GM04503 (cell line): ENCODE results near the gene ZNF470.
A peak's percentile ranks its signal among the peaks of the same experiment; 100 is the strongest.

Experiments
- DNase-seq: peaks from one replicate; pipeline ENCODE4 v3.0.0-alpha.2; 2012; ENCODE audit warnings: low read depth

ZNF470 gene

DNA sequence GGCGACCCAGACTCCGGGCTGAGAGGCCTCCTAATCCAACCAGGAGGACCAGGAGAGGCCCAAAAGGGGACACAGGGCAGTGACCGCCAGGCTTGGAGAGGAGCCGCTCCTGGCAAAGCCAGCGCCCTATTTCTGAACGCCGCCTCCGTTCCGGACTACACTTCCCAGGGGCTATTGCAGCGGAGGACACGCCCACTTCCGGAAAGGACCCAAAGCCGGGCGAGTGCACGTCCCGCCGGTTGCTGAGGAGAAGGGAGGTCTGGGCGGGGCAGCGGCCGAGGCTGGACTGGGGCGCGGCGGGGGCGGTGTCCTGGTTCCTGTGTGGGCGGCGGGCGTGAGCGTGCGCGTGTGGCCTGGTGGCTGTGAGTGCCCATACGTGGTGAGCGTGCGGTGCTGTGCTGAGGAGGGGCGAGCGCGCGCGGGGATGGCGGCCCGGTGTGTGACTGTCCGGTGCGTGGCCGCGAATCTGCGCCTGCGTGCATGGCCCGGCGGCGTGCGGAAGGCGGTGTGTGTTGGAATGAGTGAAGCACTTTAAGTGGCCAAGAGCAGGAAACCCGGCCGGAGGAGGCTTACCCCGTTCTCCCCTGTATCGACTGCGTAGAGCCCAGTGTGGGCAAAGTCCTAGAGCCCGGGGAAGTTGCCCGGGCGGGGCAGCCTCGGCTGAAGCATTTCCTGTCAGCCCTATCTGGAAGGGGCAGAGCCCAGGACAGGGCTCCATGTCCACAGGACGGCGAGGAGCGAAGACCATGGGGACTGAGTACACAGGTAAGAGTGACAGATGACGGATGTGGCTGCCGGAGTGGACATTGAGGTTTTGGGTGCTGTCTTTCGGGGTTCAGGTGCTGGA lies at the start of gene ZNF470:
Gene ZNF470, plus strand, starts transcription at position 195 of the 847 bp plus-strand sequence. CDS start 2,844 bp downstream, outside the sequence.
- DNase-seq: peak; percentile 64

DNA sequence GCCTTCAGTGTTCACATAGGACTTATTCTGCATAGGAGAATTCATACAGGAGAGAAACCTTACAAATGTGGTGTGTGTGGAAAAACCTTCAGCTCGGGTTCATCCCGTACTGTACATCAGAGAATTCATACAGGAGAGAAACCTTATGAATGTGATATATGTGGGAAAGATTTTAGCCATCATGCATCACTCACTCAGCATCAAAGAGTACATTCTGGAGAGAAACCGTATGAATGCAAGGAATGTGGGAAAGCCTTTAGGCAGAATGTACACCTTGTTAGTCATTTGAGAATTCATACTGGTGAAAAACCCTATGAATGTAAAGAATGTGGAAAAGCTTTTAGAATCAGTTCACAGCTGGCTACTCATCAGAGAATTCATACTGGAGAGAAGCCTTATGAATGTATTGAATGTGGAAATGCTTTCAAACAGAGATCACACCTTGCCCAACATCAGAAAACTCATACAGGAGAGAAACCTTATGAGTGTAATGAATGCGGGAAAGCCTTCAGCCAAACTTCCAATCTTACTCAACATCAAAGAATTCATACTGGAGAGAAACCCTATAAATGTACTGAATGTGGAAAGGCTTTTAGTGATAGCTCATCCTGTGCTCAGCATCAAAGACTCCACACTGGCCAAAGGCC lies 41.9 kb upstream of the ZNF470 start:
- DNase-seq: no peak

DNA sequence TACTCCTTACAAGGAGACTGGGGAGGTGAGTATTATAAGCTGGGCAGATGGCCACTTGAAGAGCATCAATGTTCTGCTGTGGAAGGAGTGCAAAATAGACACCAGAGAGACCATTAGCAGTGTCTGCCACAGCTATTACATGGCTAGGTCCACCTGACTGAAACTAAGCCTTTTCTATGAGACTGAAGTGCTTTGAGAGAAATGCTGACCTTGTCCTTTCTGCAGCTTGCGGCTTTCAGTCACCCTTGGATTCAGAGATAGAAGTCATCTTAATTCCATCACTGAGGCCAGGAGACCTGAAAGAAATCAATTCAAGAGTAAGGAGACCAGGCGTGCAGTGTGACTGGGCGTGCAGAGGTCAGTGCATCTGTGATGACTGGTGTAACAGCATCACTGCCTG lies 29.8 kb upstream of the ZNF470 start:
- no peak for DNase-seq

DNA sequence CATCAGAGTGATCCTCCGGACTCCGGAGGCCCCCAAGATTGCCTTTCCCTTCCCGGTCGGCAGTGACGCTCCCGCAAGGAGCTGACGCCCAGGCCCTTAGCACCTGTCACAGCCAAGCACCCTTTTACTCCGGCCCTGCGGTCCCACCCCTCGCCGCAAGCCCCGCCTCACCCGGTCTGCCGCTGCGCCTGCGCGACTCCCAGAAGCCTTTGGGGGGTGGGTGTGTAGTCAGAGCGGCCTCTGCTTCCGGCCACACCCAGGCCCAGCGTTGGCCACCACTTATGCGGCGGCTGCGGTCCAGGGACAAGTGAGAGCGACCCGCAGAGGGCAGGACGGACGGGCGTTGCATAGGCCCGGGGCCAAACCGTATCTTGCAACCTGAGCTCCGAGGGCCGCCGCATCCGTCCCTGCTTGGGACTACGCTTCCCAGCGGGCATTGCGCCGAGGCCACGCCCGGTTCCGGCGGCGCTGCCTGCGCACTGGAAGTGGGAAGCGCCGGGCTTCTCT lies 29.0 kb upstream of the ZNF470 start:
- DNase-seq: peak; percentile 41

DNA sequence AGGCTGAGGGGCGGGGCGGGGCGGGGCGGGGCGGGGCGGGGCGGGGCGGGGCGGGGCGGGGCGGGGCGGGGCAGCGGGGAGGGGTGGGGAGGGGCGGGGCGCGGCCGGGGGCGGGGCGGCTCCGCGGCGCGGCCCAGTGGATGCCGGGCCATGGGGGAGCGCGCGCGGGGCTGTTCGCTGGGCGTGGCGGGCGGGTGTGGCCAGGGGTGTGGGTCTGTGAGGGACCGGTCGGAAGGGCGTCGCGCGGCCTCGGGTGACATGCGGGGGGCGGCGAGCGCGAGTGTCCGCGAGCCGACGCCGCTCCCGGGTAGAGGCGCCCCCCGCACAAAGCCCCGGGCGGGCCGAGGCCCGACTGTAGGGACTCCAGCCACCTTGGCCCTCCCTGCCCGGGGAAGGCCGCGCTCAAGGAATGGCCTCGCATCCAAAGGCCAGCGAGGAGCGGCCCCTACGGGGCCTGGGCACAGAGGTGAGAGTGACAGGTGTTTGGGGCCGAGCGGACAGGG lies 28.5 kb upstream of the ZNF470 start, which contains the start of gene ZFP28:
Gene ZFP28, plus strand, starts transcription at position 188 of the 503 bp plus-strand sequence. Its CDS starts 71 bp downstream, at position 259.
- DNase-seq: peak; percentile 3

DNA sequence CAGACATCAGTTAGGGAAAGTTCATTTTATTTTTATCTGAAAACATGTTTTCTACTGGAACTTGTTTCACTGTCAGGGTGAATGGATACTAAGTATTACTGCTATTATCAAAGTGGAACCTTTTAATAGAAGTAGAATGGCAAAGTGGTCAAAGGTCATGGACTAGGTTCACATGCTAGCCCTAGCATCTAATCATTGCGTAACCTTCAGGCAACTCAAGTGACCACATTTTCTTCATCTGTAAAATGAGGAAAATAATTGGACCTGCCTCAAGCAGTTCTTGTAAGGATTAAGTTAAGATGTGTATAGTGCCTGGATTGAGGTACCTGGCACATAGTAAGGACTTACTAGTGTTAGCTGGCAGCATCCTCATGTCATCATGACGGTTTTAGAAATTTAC lies 23.5 kb upstream of the ZNF470 start:
- no peak for DNase-seq

DNA sequence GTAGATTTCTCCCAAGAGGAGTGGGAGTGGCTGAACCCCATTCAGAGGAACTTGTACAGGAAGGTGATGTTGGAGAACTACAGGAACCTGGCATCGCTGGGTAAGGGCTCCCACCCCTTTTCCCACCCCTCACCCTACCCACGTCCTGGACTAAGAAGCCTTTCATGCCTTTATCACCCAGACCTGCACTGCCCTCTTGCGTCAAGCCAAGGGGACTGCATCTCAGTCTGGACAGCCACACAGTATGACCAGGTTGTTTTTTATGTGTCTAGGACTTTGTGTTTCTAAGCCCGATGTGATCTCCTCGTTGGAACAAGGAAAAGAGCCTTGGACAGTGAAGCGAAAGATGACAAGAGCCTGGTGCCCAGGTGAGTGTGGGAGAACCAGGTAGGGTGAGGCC lies 19.7 kb upstream of the ZNF470 start:
- DNase-seq: no peak

DNA sequence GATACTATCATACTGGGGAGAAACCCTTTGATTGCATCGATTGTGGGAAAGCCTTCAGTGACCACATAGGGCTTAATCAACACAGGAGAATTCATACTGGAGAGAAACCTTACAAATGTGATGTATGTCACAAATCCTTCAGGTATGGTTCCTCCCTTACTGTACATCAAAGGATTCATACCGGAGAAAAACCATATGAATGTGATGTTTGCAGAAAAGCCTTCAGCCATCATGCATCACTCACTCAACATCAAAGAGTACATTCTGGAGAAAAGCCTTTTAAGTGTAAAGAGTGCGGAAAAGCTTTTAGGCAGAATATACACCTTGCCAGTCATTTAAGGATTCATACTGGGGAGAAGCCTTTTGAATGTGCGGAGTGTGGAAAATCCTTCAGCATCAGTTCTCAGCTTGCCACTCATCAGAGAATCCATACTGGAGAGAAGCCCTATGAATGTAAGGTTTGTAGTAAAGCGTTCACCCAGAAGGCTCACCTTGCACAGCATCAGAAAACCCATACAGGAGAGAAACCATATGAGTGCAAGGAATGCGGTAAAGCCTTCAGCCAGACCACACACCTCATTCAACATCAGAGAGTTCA lies 12.9 kb upstream of the ZNF470 start:
- no peak for DNase-seq

DNA sequence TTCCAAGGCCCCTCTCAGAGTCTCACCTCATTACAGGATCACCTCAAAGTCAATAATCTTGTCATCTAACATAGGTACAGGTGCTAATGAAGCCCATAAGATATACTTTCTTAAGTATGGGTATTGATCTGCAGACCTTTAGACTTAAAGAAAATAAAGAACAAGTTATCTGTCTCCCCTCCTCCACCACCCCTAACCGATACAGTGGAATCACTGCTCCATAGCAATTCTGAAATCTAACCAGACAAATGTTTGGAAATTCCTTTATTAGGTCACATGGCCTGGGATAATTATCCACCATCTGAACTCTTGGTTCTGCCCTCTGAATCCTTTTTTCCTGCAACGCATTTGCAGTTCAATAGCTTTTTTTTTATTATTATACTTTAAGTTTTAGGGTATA lies 4.5 kb upstream of the ZNF470 start:
- DNase-seq: no peak

DNA sequence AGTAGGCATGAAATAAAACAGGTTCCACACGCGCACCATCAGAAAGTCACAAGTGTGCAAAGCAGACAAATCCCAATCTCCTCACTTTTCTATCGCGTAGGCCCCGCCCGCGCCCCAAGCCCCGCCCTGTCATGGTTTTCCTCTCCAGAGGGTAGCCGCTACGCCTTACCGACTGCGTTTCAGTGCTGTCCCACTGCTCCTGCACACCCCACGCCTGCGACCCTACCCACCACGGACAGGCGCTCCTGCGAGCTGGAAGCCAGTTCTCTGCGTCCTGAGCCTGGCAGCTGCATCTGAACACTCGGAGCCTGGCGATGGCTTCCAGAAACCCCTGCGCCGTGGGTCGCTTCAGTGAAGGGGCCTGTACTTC lies 379 bp upstream of the ZNF470 start:
- DNase-seq: no peak

DNA sequence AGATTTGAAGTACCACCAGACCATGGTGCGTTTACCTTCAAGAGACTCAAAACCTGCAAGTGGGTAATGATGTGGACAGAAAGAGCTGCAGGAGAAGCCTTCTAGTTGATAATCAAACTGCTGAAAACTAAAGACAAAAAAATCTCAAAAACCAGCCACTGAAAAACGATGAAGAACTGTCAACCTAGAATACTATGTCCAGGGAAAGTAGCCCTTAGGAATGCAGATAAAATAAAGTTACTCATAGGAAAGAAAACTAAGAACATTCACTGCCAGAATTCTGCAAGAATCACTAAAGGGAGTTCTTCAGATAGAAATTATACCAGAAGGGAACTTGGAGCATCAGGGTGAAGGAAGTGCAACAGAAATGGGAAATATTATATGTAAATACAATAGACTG lies 5.3 kb downstream of the ZNF470 start:
- DNase-seq: no peak

DNA sequence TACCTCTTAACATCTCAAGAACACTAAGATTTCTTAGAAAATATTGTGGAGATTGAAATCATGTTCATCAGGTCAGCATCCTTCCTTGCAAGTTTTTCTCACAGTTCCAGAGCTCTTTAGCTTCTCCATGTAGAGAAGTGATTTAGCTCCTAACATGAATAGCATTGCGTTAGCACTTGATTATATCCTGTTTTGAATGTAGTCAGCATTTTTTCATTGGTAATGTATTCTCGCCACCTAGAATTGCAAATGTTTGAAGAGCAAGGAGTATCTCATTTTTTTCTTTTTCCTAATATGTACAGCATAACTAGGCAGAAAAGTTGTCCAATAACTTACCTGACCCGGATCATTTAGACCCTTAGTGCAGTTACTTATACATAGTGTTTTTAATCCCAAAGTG lies 6.6 kb downstream of the ZNF470 start:
- DNase-seq: no peak

DNA sequence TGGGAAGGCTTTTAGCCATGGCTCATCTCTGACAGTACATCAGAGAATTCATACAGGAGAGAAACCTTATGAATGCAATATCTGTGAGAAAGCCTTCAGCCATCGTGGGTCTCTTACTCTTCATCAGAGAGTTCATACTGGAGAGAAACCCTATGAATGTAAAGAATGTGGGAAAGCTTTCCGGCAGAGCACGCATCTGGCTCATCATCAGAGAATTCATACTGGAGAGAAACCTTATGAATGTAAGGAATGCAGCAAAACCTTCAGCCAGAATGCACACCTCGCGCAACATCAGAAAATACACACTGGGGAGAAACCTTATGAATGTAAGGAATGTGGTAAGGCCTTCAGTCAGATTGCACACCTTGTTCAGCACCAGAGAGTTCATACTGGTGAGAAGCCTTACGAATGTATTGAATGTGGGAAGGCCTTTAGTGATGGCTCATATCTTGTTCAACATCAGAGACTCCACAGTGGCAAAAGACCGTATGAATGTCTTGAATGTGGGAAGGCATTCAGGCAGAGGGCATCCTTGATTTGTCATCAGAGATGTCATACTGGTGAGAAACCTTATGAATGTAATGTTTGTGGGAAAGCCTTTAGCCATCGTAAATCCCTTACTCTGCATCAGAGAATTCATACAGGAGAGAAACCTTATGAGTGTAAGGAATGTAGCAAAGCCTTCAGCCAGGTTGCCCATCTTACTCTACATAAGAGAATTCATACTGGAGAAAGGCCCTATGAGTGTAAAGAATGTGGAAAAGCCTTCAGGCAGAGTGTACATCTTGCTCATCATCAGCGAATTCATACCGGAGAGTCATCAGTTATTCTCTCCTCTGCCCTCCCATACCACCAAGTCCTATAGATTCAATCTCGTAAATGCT lies 10.7 kb downstream of the ZNF470 start:
- no peak for DNase-seq

DNA sequence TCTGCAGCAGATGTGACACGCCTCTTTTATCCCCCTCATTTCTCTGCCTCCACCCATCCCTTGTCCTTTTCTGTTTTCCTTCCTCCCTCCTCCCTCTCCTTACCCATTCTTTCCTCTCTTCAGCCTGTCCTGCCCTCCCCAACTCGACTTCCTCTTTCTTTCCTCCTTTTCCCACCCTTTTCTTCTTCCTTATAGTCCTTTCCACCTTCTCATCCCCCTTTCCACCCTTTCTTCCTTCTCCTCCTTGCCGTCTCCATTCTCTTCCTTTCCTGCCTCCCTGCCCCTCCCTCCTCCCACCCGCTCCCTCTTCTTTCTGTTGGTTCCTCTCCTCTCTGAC lies 27.1 kb downstream of the ZNF470 start:
- no peak for DNase-seq

DNA sequence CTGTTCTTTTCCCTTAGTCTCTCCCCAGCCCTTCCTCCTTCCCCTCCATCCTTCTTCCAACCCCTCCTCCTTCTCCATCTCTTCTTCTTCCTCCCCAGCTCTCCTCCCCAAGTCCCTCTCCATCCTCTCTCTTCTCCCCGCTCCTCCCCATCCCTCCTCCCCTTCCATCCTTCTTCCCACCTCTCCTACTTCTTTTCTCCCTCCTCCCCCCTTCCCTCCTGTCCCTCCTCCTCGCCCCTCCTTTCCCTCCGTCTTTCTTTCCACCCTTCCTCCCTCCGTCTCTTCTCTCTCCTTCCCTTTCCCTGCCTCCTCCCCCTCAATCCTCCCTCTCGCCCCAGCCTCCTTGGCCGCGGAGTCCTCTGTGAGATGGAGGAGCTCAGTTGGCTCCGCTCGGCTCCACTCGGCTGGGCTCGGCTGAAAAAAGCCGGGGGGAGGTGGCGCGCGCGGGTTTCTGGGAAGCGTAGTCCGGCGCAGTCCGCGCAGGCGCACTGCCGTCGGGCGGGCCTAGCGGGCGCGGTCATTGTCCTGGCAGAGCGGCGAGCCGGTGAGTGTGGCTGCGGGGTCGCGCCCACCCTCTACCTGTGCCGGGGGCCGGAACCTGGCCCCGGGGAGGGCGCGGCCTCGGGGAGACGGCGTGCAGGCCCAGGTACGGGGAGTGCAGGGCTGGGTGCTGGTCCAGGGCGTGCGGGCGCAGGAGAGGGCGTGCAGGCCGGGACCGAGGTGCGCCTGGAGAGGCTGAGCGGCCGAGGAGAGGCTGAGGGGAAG lies 27.7 kb downstream of the ZNF470 start, which contains the start of gene ZNF71:
Gene ZNF71, plus strand, starts transcription at position 520 of the 765 bp plus-strand sequence. CDS start 6,257 bp downstream, outside the sequence.
- DNase-seq: peak; percentile 37

DNA sequence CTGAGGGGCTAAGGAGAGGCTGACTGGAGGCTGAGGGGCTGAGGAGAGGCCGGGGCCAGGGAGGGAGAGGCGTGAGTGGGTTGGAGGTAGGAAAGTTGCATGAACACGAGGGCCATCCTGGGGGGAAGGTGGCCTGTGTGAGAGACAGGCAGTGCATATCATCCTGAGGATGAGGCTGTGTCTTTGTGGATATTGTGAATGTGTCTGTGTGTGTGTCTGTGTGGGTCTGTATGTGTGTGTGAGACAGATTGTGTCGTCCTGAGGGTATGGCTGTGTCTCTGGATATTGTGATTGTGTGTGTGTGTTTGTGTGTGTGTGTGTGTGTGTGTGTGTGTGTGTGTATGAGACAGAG lies 28.3 kb downstream of the ZNF470 start:
- DNase-seq: peak; percentile 10

DNA sequence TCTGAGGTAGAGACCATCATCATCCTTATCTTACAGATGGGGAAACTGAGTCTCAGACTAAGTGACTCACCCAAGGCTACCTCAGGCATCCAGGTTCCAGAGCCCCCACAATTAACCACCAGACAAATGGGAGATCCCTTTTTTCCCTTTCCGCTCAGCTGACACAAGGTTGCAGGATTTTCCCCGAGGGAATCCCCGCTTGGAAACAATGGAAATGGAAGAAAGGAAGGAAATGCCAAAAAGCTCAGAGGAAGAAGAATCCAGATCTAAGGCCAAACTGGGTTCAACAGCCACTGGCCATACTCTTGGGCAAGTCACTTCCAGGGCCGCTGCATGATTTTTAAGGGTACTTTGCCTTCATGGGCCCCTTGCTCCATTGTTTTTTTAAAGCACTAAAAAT lies 29.4 kb downstream of the ZNF470 start:
- DNase-seq: no peak

DNA sequence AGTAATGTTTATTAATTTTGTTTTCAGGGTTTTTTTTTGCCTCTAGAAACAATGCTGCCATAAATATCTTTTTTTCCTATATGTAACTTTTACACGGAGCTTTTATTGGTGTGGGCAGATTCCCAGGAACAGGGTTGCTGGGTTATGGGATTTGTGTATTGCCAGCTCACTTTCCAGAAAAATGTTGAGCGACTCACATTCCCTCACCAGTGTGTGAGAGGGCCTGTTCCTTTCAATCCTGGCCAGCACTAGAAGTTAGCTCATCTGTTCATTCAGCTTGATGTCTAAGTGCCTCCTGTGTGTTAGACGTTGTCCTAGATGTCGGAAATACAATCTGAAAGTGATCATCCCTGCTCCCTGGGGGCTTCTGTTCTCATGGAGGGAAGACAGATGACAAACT lies 30.4 kb downstream of the ZNF470 start:
- peak; percentile 3 for DNase-seq

DNA sequence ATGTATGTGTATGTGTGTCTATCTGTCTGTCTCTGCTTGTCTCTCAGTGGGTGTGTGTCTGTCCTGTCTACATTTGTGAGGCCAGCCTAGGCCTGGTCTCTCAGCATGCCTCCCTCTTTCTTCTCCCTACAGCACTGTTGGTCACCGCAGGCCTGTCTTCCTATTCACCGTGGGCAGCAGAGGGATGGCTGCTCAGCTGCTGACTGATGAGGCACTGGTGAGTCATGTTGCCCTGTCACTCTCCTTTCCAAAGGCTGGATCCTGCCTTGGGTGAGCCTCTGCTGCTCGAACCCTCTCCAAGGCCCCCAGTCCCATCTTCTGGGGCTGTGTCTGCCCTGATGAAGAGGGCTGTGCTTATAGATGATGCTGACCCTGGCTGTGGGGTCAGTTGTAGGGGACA lies 34.1 kb downstream of the ZNF470 start:
- DNase-seq: no peak

DNA sequence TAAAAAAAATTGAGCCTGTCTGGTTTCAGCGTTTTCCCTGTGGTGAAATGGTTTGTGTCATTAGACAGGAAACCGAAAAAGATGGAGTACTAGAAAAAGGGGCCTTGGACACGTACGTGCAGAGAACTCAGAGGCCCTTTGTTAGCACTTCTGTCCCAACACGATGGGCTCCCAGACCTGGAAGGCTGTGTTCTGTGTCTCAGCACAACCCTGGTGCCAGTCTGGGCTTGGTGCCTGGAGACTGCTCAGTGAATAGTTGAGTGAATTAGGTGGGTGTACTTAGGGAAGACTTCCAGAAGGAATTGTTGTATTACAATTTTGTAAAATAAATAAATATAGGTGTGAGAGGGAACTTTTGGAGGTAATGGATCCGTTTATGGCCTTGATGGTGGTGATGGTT lies 36.6 kb downstream of the ZNF470 start:
- DNase-seq: no peak
